Measurements from ENCODE around the gene SNAI3. TPM values are rescaled to one million over a fixed set of nuclear protein-coding genes. Genes with fewer than 3 reads are reported as not detected.

Gene SNAI3
- total and polyA plus RNA-seq, 2 of the 4 experiments (the other 2 are of a cell fraction): 0.21 TPM; not detected in 1

GRCh38 chr16:88629835-88630234 is 56.5 kb downstream of the SNAI3 start:
- CTCF ChIA-PET: no interaction called here
- Histone ChIP-seq H3K27me3 (ENCODE audit: control insufficient read depth, insufficient read depth, low read length) (no peaks in the 10 kb centered on the region), H3K4ac (ENCODE audit: low read depth, low read length) (no peak overlapping the region), H4K8ac (ENCODE audit: low read depth in 2 of 2, low read length in 2 of 2) (no peak overlapping the region), H4K91ac (ENCODE audit: insufficient read depth, low read depth, low read length) (no peak overlapping the region), H2BK5ac (ENCODE audit: low read depth, low read length, poor library complexity, severe bottlenecking) (no peak overlapping the region), H3K14ac (replicated peaks; ENCODE audit: low read depth, low read length) (no peak overlapping the region), H2BK120ac (ENCODE audit: low read depth, low read length) (no peak overlapping the region), H3K23ac (ENCODE audit: low read depth, low read length) (no peak overlapping the region), H3K4me2 (ENCODE audit: low read depth, low read length) (no peak overlapping the region), H2AK9ac (replicated peaks; ENCODE audit: low read depth, low read length, poor library complexity) (no peak overlapping the region), H3K36me3 (ENCODE audit: control insufficient read depth, insufficient read depth, low read length) (peaks cover 63% of the 10 kb centered on the region), H3K18ac (ENCODE audit: low read depth, low read length) (no peak overlapping the region), H3K9me1 (ENCODE audit: insufficient read depth, low read length) (no peaks in the 10 kb centered on the region), H4K5ac (ENCODE audit: low read depth, low read length) (no peak overlapping the region), H3K56ac (ENCODE audit: extremely low read depth, insufficient read depth, low read length) (no peak overlapping the region), H3K9me3 (ENCODE audit: control insufficient read depth, insufficient read depth, low read length) (no peaks in the 10 kb centered on the region), H2AFZ (replicated peaks; ENCODE audit: low read length, poor library complexity) (no peak overlapping the region), H4K20me1 (ENCODE audit: insufficient read depth, low read length) (peaks cover 5% of the 10 kb centered on the region), H3K4me1 (ENCODE audit: control insufficient read depth, insufficient read depth, low read length) (peaks cover 4% of the 10 kb centered on the region), H3K9ac (ENCODE audit: low read depth, low read length) (no peak overlapping the region), H3K79me1 (ENCODE audit: low read depth in 1 of 2, low read length in 2 of 2) (peaks cover 0 to 7% of the 10 kb centered on the region in 2 experiments; a peak in 2 of 4 replicates), H2BK15ac (ENCODE audit: low read depth, low read length) (no peak overlapping the region), H2AK5ac (ENCODE audit: low read depth, low read length) (no peak overlapping the region), H2BK20ac (ENCODE audit: low read depth, low read length) (no peak overlapping the region), H3K27ac (ENCODE audit: insufficient read depth, low read length) (no peak overlapping the region), H3K4me3 (ENCODE audit: insufficient read depth, low read depth, low read length) (no peak overlapping the region)
- 60% methylated on average over 1 of the region's 9 CpGs; no CpG with 5 or more reads in 1 of the 2 experiments for WGBS, 2 experiments (ENCODE audit: extremely low coverage in 2 of 2, insufficient read length in 1 of 2)
- dilution Hi-C loops (cut with HindIII; ENCODE audit: low sequenced_read_pairs, unreplicated experiment): no loop called here
- no TSS peak for BruUV-seq (replicated peaks)
- no peak for ATAC-seq (ENCODE audit: low read depth)
- no peak for DNase-seq
- POLR2A ChIA-PET (ENCODE audit: unreplicated experiment): no interaction called here
- TF ChIP-seq MAFK (IDR thresholded peaks at IDR 0.05; ENCODE audit: low read depth, low read length): no peak
- TF ChIP-seq MXI1 (IDR thresholded peaks at IDR 0.05; ENCODE audit: borderline replicate concordance, low read depth, low read length): no peak
- no peak for TF ChIP-seq CEBPB (IDR thresholded peaks at IDR 0.05; ENCODE audit: low read depth, low read length)
- no peak for TF ChIP-seq MAZ (IDR thresholded peaks at IDR 0.05; ENCODE audit: borderline replicate concordance, low read depth, low read length)
- TF ChIP-seq RFX5 (IDR thresholded peaks at IDR 0.05; ENCODE audit: low read depth, low read length): no peak
- TF ChIP-seq CHD1 (IDR thresholded peaks at IDR 0.05; ENCODE audit: low read depth, low read length): no peak
- TF ChIP-seq RCOR1 (IDR thresholded peaks at IDR 0.05; ENCODE audit: insufficient replicate concordance, low read length): no peak
- in situ Hi-C loops (cut with MboI; ENCODE audit: low sequenced_read_pairs): no loop called here
- intact Hi-C loops (cut with micrococcal nuclease): no loop called here

Data from IMR-90 (cell line).